Pancreas (tissue), 10 donors: ENCODE results near the gene NAGK. TPM values are rescaled to one million over a fixed set of nuclear protein-coding genes. Genes with fewer than 3 reads are reported as not detected.

Experiments used
- ATAC-seq, 4 donors: fragments of 200-7000 bp; cut with Tn5 transposase; one replicate each; pipeline versions ENCODE4 v1.8.0 to v1.9.1; 2020; ENCODE audit warnings: mild to moderate bottlenecking in 4 of 4, moderate library complexity in 4 of 4
- DNase-seq, 6 donors: peaks; one replicate each; pipeline ENCODE4 v3.0.0-alpha.2; 2020
- FAIRE-seq: peaks from 2 replicates; lab custom pipeline; 2012; peaks lifted over from hg19 to GRCh38; lab: Jason Lieb, UNC
- H3K27ac ChIP-seq, 4 donors: fragments of 200-600 bp; sonication (generic); 1 replicate in 3 of 4; 2 replicates in 1 of 4; pipeline versions ENCODE4 v1.5.0 to v1.8.0; 2020
- H3K27me3 ChIP-seq, 4 donors: fragments of 200-600 bp; one replicate each; pipeline ENCODE4 v1.8.0; 2021
- H3K36me3 ChIP-seq, 3 donors: fragments of 200-600 bp; sonication (generic) in 1 of 3; one replicate each; pipeline versions ENCODE4 v1.5.0 to v1.8.0; 2020 to 2021
- H3K4me1 ChIP-seq, 3 donors: fragments of 200-600 bp; one replicate each; pipeline ENCODE4 v1.8.0; 2021
- H3K4me3 ChIP-seq, 4 donors: fragments of 200-600 bp; sonication (generic) in 2 of 4; one replicate each; pipeline versions ENCODE4 v1.5.0 to v1.8.0; 2020 to 2021
- H3K9me3 ChIP-seq, 4 donors: fragments of 200-600 bp; one replicate each; pipeline ENCODE4 v1.8.0; 2021
- WGBS, 2 donors: extraction: QIAGEN DNeasy Blood & Tissue Kit; methylation state at CpG; one replicate each; pipeline ENCODE4 v1.1.7; 2013; 5-methylcytosine and 5-hydroxymethylcytosine counted together
- intact Hi-C, 3 donors: fragments of 100-400 bp; cut with DNase I; formaldehyde crosslinking; loops; one replicate each; pipeline versions ENCODE4 v1.11.1 to v1.14.2; 2022
- polyA plus RNA-seq, 2 donors: library from polyadenylated mRNA; stranded (reverse); fragments of 200-250 nt; gene quantifications; one replicate each; pipeline ENCODE4 v1.2.3, GENCODE V29; 2013
- total RNA-seq, 6 donors: library from RNA; stranded (reverse); fragmentation: NEBNext Ultra II Directional in 4 of 6; extraction: Animal tissue kit (Norgen Biotek cat#: 25700) in 4 of 6; gene quantifications; one replicate each; pipeline versions ENCODE4 v1.2.1 to v1.2.4, GENCODE V29; 2021 to 2023
- TF ChIP-seq, protein P1 (sequence below), 4 donors: fragments of 200-600 bp; sonication (generic) in 3 of 4; IDR thresholded peaks; one replicate each; pipeline versions ENCODE4 v1.5.0 to v1.8.0; 2021; ENCODE audit warnings: antibody characterized with exemption in 4 of 4
- donor health status: healthy with polysubstance abuse.
- donor health status: DM: no; HTN: no; CAD: no; lungs with moderate emphysema.
- donor health status: DM: no; HTN: no; CAD: no.
- donor health status: control.
- donor health status: control.
- donor health status: Bipolar disorder and iron deficiency.
- donor health status: DM: yes; HTN: yes; CAD: no.
- donor health status: DM: no; HTN: no; CAD: no.
- donor health status: DM: no; HTN: no; CAD: no.
- donor health status: DM: yes; HTN: yes; CAD: no.

NAGK gene
- total and polyA plus RNA-seq, 8 donors, result 38.9 to 138 (median 57.5) TPM

DNA sequence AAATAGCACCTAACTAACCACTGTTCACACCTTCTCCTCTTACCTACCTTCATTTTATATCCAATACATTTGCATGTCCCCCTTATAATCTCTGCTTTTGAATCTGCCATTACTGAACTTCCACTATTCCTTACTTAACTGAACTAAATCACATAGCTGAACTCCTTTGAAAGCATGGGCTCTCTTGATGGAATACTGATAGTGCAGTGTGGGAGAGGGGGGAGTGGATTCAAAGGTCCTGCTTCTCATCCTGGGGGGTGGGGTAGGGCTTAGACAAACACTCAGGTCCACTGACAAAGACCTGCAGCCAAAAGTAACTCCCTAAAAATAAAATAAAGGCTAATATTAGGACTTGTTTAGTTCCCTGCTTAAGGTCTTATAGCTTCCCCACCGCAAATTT lies 53.0 kb downstream of the NAGK start:
- intact Hi-C loops, result no loop called here
- 94 to 100% methylated on average over 1 of the region's 1 CpG for WGBS, 2 donors
- no peak overlapping the region for H3K27ac ChIP-seq
- H3K27me3 ChIP-seq, result no peaks in the 10 kb centered on the region
- peaks cover 0 to 13% (median 0%) of the 10 kb centered on the region in 3 donors for H3K36me3 ChIP-seq
- TF ChIP-seq, protein P1, sequence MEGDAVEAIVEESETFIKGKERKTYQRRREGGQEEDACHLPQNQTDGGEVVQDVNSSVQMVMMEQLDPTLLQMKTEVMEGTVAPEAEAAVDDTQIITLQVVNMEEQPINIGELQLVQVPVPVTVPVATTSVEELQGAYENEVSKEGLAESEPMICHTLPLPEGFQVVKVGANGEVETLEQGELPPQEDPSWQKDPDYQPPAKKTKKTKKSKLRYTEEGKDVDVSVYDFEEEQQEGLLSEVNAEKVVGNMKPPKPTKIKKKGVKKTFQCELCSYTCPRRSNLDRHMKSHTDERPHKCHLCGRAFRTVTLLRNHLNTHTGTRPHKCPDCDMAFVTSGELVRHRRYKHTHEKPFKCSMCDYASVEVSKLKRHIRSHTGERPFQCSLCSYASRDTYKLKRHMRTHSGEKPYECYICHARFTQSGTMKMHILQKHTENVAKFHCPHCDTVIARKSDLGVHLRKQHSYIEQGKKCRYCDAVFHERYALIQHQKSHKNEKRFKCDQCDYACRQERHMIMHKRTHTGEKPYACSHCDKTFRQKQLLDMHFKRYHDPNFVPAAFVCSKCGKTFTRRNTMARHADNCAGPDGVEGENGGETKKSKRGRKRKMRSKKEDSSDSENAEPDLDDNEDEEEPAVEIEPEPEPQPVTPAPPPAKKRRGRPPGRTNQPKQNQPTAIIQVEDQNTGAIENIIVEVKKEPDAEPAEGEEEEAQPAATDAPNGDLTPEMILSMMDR (IDR thresholded peaks at IDR 0.05), result no peak
- ATAC-seq (no peak), FAIRE-seq (no peak), DNase-seq (no peak)
- peaks cover 0 to 4% (median 0%) of the 10 kb centered on the region in 3 donors for H3K4me1 ChIP-seq
- H3K4me3 ChIP-seq, result no peak overlapping the region
- no peaks in the 10 kb centered on the region for H3K9me3 ChIP-seq

DNA sequence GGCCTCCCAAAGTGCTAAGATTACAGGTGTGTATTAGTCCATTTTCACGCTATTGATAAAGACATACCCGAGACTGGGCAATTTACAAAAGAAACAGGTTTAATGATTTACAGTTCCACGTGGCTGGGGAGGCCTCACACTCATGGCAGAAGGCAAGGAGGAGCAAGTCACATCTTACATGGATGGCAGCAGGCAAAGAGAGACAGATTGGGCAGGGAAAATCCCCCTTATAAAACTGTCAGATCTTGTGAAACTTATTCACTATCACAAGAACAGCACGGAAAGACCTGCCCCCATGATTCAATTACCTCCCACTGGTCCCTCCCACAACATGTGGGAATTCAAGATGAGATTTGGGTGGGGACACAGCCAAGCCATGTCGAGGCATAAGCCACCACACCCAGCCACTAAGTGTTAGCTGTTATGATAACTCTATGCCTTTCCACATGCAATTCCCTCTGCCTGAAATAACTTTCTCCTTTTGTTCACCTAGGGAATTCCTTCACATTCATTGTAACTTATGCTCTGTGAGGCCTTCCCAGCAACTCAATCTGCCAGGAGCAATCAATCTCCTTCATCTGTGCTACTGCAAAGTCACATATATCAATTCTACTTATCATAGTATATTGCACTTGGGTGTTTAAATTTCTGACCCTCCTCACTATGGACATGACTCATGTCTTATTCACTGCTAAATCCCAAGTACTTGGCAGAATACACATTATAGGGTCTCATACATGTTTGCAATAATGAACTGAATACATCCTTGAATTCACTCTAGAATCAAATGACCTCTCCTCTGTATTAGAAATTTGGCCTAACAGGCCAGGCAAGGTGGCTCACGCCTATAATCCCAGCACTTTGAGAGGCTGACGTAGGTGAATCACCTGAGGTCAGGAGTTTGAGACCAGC lies 54.2 kb downstream of the NAGK start:
- Histone ChIP-seq H3K9me3 (no peaks in the 10 kb centered on the region), H3K4me1 (peaks cover 0 to 4% (median 2%) of the 10 kb centered on the region in 3 donors), H3K4me3 (no peak overlapping the region), H3K27me3 (no peaks in the 10 kb centered on the region), H3K36me3 (peaks cover 0 to 13% (median 0%) of the 10 kb centered on the region in 3 donors), H3K27ac (no peak overlapping the region)
- intact Hi-C loops, result no loop called here
- TF ChIP-seq, protein P1 (IDR thresholded peaks at IDR 0.05), result no peak
- DNase-seq (no peak), FAIRE-seq (no peak), ATAC-seq (no peak)
- 76 to 77% methylated on average over 7 of the region's 7 CpGs for whole genome bisulfite sequencing, 2 donors

DNA sequence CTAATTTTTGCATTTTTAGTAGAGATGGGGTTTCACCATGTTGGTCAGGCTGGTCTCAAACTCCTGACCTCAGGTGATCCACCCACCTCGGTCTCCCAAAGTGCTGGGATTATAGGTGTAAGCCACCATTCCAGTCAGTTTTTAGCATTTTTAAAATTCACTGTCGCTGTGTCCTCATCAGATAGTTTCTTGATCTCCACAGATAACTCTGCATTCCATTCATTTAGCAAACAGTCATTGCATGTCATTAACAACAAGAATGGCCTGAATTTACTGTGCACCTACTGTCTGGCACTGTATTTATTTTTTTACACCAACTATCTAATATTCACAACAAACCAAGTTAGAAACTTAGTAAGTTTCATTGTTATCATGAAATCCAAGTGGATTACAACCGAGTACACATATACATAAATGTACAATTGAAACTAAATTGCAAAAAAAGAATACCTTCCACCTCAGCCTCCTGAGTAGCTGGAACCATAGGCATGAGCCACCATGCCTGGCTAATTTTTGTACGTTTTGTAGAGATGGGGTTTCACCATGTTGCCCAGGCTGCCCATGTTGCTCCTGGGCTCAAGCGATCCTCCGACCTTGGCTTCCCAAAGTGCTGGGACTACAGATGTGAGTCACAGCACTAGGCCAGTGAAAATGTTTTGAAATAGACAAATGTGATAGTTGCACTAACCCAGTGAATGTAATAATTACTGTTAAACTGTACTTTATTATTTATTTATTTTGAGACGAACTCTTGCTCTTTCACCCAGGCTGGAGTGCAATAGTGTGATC lies 57.3 kb downstream of the NAGK start:
- 85 to 86% methylated on average over 7 of the region's 7 CpGs for WGBS, 2 donors
- Histone ChIP-seq H3K9me3 (no peaks in the 10 kb centered on the region), H3K27ac (no peak overlapping the region), H3K4me1 (peaks cover 0 to 16% (median 10%) of the 10 kb centered on the region in 3 donors), H3K36me3 (no peaks in the 10 kb centered on the region), H3K27me3 (no peaks in the 10 kb centered on the region), H3K4me3 (no peak overlapping the region)
- TF ChIP-seq, protein P1 (IDR thresholded peaks at IDR 0.05), result no peak
- ATAC-seq (no peak), FAIRE-seq (no peak), DNase-seq (no peak)
- intact Hi-C loops, result no loop called here

DNA sequence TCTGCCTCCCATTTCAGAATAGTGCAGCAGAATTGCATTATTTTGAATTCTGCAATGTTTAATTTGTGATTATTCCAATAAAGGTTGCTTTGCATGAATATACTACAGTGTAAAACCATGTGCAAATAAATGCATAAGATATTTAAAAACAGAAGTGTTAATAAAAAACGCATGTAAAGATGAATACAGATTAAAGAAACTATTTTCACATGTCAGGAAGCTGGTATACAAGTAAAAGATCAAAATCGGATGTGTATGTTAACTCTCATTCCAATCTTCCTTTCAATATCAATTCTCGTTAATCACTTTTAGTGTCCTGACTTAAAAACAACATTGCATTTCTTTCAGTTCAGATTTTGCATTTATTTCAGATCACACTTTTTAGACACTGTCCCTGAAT lies 58.5 kb downstream of the NAGK start:
- ATAC-seq, result no peak

More for the DNA sequence above, 58.5 kb downstream of the NAGK start:
- no peak overlapping the region for H3K27ac ChIP-seq
- TF ChIP-seq, protein P1 (IDR thresholded peaks at IDR 0.05), result no peak
- no peaks in the 10 kb centered on the region for H3K9me3 ChIP-seq
- no peak overlapping the region for H3K4me3 ChIP-seq
- H3K36me3 ChIP-seq, result no peaks in the 10 kb centered on the region
- 37% methylated on average over 3 of the region's 3 CpGs for WGBS, 2 donors
- intact Hi-C loops, result no loop called here
- FAIRE-seq (no peak), DNase-seq (no peak)
- H3K27me3 ChIP-seq, result no peaks in the 10 kb centered on the region
- H3K4me1 ChIP-seq, result peaks cover 4 to 24% (median 15%) of the 10 kb centered on the region in 3 donors

Other genes starting within 250 kb of the NAGK start
- gene CLEC4F, start 248.0 kb upstream of the NAGK start, total RNA-seq, result under 1 TPM in 4 of 6 donors, not detected in 2; 0.12 to 0.23 (median 0.16) TPM
- under 1 TPM; 0.49 to 0.56 TPM for gene CLEC4F, start 248.0 kb upstream of the NAGK start, polyA plus RNA-seq
- under 1 TPM in 4 of 6 donors, not detected in 2; 0.09 to 0.34 (median 0.19) TPM for gene CD207, start 232.8 kb upstream of the NAGK start, total RNA-seq
- under 1 TPM; 0.11 to 0.16 TPM for gene CD207, start 232.8 kb upstream of the NAGK start, polyA plus RNA-seq
- gene VAX2, start 168.1 kb upstream of the NAGK start, total RNA-seq, result 1 to 10 TPM in 4 of 6 donors, under 1 TPM in 2; 0.83 to 2.0 (median 1.2) TPM
- gene VAX2, start 168.1 kb upstream of the NAGK start, polyA plus RNA-seq, result 1 to 10 TPM; 3.5 to 7.0 TPM
- gene ATP6V1B1, start 132.7 kb upstream of the NAGK start, total RNA-seq, result 1 to 10 TPM; 1.4 to 3.1 (median 2.4) TPM
- gene ATP6V1B1, start 132.7 kb upstream of the NAGK start, polyA plus RNA-seq, result 10 to 100 TPM; 10.9 to 17.0 TPM
- 1 to 10 TPM; 3.5 to 9.0 (median 5.6) TPM for gene ANKRD53, start 90.0 kb upstream of the NAGK start, total RNA-seq
- gene ANKRD53, start 90.0 kb upstream of the NAGK start, polyA plus RNA-seq, result 10 to 100 TPM in 1 of 2 donors, 1 to 10 TPM in 1; 7.8 to 10.2 TPM
- gene TEX261, start 73.8 kb upstream of the NAGK start, total RNA-seq, result 10 to 100 TPM; 37.5 to 46.2 (median 43.7) TPM
- 10 to 100 TPM; 19.0 to 24.9 TPM for gene TEX261, start 73.8 kb upstream of the NAGK start, polyA plus RNA-seq
- 10 to 100 TPM; 15.0 to 18.8 (median 15.6) TPM for gene MCEE, start 61.6 kb downstream of the NAGK start, total RNA-seq
- 10 to 100 TPM; 17.4 to 28.5 TPM for gene MCEE, start 61.6 kb downstream of the NAGK start, polyA plus RNA-seq
- 10 to 100 TPM; 11.6 to 17.6 (median 14.4) TPM for gene MPHOSPH10, start 62.0 kb downstream of the NAGK start, total RNA-seq
- gene MPHOSPH10, start 62.0 kb downstream of the NAGK start, polyA plus RNA-seq, result 10 to 100 TPM; 14.5 to 22.5 TPM
- gene PAIP2B, start 158.5 kb downstream of the NAGK start, total RNA-seq, result 10 to 100 TPM; 30.4 to 67.4 (median 51.1) TPM
- 10 to 100 TPM in 1 of 2 donors, 1 to 10 TPM in 1; 9.0 to 12.9 TPM for gene PAIP2B, start 158.5 kb downstream of the NAGK start, polyA plus RNA-seq